K562 (cell line): ENCODE results near the gene ZNF197. TPM values are rescaled to one million over a fixed set of nuclear protein-coding genes. Genes with fewer than 3 reads are reported as not detected.

Experiments
- CC2D1A ChIP-seq: fragments of 450-650 bp; IDR thresholded peaks from 2 replicates; pipeline ENCODE4 v1.6.1; 2017; ENCODE audit warnings: mild to moderate bottlenecking
- CHAMP1 ChIP-seq: fragments of 450-650 bp; IDR thresholded peaks from 2 replicates; pipeline ENCODE4 v1.6.1; 2016; ENCODE audit warnings: mild to moderate bottlenecking
- GTF2B ChIP-seq: IDR thresholded peaks from 2 replicates; pipeline ENCODE4 v1.6.1; 2011; ENCODE audit not compliant: insufficient read length; ENCODE audit errors: extremely low read depth
- HSF4 ChIP-seq: fragments of 250-450 bp; sonication (Bioruptor Pico); IDR thresholded peaks from 2 replicates; pipeline ENCODE4 v2.1.2; 2022; ENCODE audit warnings: mild to moderate bottlenecking, moderate library complexity, borderline replicate concordance
- ILF3 ChIP-seq: fragments of 450-650 bp; IDR thresholded peaks from 2 replicates; pipeline ENCODE4 v1.6.1; 2018; ENCODE audit warnings: antibody characterized with exemption, mild to moderate bottlenecking, moderate library complexity, borderline replicate concordance
- KHSRP ChIP-seq: fragments of 450-650 bp; IDR thresholded peaks from 2 replicates; pipeline ENCODE4 v1.6.1; 2017
- MCM7 ChIP-seq, 2 experiments: fragments of 450-650 bp; IDR thresholded peaks; 2 replicates each; pipeline ENCODE4 v1.6.1; 2016 to 2018
- NCOA4 ChIP-seq: fragments of 450-650 bp; IDR thresholded peaks from 2 replicates; pipeline ENCODE4 v1.6.1; 2018; ENCODE audit warnings: mild to moderate bottlenecking; ENCODE audit not compliant: partially characterized antibody
- NR2C2 ChIP-seq, 2 experiments: fragments of 200-800 bp in 1 of 2; sonication (Bioruptor generic) in 1 of 2; sonication (generic) in 1 of 2; formaldehyde crosslinking in 1 of 2; IDR thresholded peaks; 2 replicates each; pipeline versions ENCODE4 v1.6.1 to v1.8.0; 2016 to 2022; ENCODE audit warnings: mild to moderate bottlenecking in 1 of 2, missing compliant biosample characterization in 1 of 2, missing genetic modification characterization in 1 of 2, missing genetic modification reagents in 1 of 2
- OTX1 ChIP-seq: fragments of 450-650 bp; formaldehyde crosslinking; IDR thresholded peaks from 2 replicates; pipeline ENCODE4 v1.4.0; 2022; ENCODE audit warnings: mild to moderate bottlenecking
- POLR3G ChIP-seq: IDR thresholded peaks from 2 replicates; pipeline ENCODE4 v1.6.1; 2011; ENCODE audit not compliant: insufficient read length, insufficient replicate concordance; ENCODE audit errors: extremely low read depth
- RHOXF2B ChIP-seq: fragments of 250-450 bp; sonication (Bioruptor Pico); conservative IDR thresholded peaks from 2 replicates; pipeline ENCODE4 v1.5.1; 2021
- RUNX1 ChIP-seq: sonication (generic); IDR thresholded peaks from 2 replicates; pipeline ENCODE4 v1.6.1; 2016; ENCODE audit warnings: antibody characterized with exemption, low read depth
- SIX5 ChIP-seq, 2 experiments: IDR thresholded peaks; 2 replicates each; pipeline ENCODE4 v1.6.1; 2011; ENCODE audit warnings: low read length in 2 of 2, borderline replicate concordance in 1 of 2, low read depth in 1 of 2, mild to moderate bottlenecking in 1 of 2, moderate library complexity in 1 of 2; ENCODE audit not compliant: insufficient read depth in 1 of 2
- SRSF9 ChIP-seq: fragments of 200-400 bp; formaldehyde crosslinking; IDR thresholded peaks from 2 replicates; pipeline ENCODE4 v1.6.1; 2017; ENCODE audit warnings: low read depth, low read length, borderline replicate concordance
- SUPT5H ChIP-seq: fragments of 450-650 bp; IDR thresholded peaks from 2 replicates; pipeline ENCODE4 v1.6.1; 2016
- ZNF143 ChIP-seq: sonication (generic); formaldehyde crosslinking; IDR thresholded peaks from 2 replicates; pipeline ENCODE4 v1.9.0; 2022; ENCODE audit warnings: mild to moderate bottlenecking, missing genetic modification reagents
- ZNF146 ChIP-seq: IDR thresholded peaks from one replicate; pipeline ENCODE4 v1.6.1; 2018; ENCODE audit warnings: missing compliant biosample characterization; ENCODE audit not compliant: unreplicated experiment
- ZNF224 ChIP-seq: sonication (generic); formaldehyde crosslinking; IDR thresholded peaks from 2 replicates; pipeline ENCODE4 v1.8.0; 2022; ENCODE audit warnings: mild to moderate bottlenecking, missing genetic modification reagents
- ZNF41 ChIP-seq: fragments of 250-450 bp; sonication (Bioruptor Pico); conservative IDR thresholded peaks from 2 replicates; pipeline ENCODE4 v1.4.0; 2020; ENCODE audit warnings: mild to moderate bottlenecking
- ZSCAN32 ChIP-seq: fragments of 450-650 bp; formaldehyde crosslinking; IDR thresholded peaks from 2 replicates; pipeline ENCODE4 v1.4.0; 2020; ENCODE audit warnings: mild to moderate bottlenecking, moderate library complexity
- polyA plus RNA-seq, 8 experiments: library from polyadenylated mRNA; depleted of rRNA in 4 of 8; stranded (reverse) in 5 of 8; unstranded in 3 of 8; fragments of >200 nt; fragmentation: Nextera tagmentation in 2 of 8; fragmentation: Illumina TruSeq in 1 of 8; extraction: Ambion mirVana in 2 of 8; extraction: Trizol in 1 of 8; gene quantifications; 2 replicates each; pipeline versions ENCODE4 v1.2.1 to v1.2.3, GENCODE V29; 2011 to 2014; ENCODE audit warnings: inconsistent platforms in 1 of 8, missing spikeins in 1 of 8
- total RNA-seq, 7 experiments: library from RNA; depleted of rRNA in 6 of 7; stranded (reverse); fragments of >200 nt in 6 of 7; fragmentation: Illumina TruSeq in 2 of 7; extraction: Trizol in 2 of 7; gene quantifications; 2 replicates each; pipeline versions ENCODE4 v1.2.1 to v1.2.3, GENCODE V29; 2011 to 2021; ENCODE audit warnings: low replicate concordance in 1 of 7

ZNF197 gene
- total and polyA plus RNA-seq, 9 of the 15 experiments (the other 6 are each of a cell fraction or from before 2014, with no cell fraction given), result 3.5 to 19.1 (median 13.7) TPM

- TF ChIP-seq ZNF41, result no peak
- TF ChIP-seq RUNX1, result no peak
- no peak for TF ChIP-seq POLR3G
- no peak for TF ChIP-seq ZNF224 (CRISPR knock-in tag)
- no peak for TF ChIP-seq NCOA4
- no peak for TF ChIP-seq HSF4 (CRISPR knock-in tag)
- TF ChIP-seq CC2D1A, result no peak; the same call in 1 of the 2 replicates
- no peak for TF ChIP-seq GTF2B
- no peak for TF ChIP-seq MCM7 (IDR thresholded peaks at IDR 0.05)
- TF ChIP-seq CHAMP1, result no peak
- TF ChIP-seq ZNF146 (CRISPR knock-in tag), result no peak
- no peak for TF ChIP-seq ZSCAN32 (CRISPR knock-in tag)
- 0 out of 2 replicates have a peak, but pooled peaks have one; percentile 62 for TF ChIP-seq NR2C2 (CRISPR knock-in tag; IDR thresholded peaks at IDR 0.05)
- TF ChIP-seq NR2C2 (tag; IDR thresholded peaks at IDR 0.05), result peak; percentile 75
- TF ChIP-seq OTX1 (CRISPR knock-in tag), result peak; percentile 80; the same call in 1 of the 2 replicates
- no peak for TF ChIP-seq SRSF9
- no peak for TF ChIP-seq ZNF143
- TF ChIP-seq SIX5 (IDR thresholded peaks at IDR 0.05; ENCODE audit: borderline replicate concordance in 1 of 2, insufficient read depth in 1 of 2, low read depth in 1 of 2, low read length in 2 of 2), result peak in 1 of 2 experiments; percentile 26; a peak in 1 of 4 replicates
- TF ChIP-seq SUPT5H, result peak; percentile 89
- no peak for TF ChIP-seq ILF3
- TF ChIP-seq RHOXF2B (CRISPR knock-in tag), result no peak
- no peak for TF ChIP-seq KHSRP
Observed at GRCh38 chr3:44648564-44649229, 23.9 kb downstream of the ZNF197 start, which contains the start of gene ZNF35 (continued).
